Neural crest cell (in vitro differentiated cells): ENCODE measurements around the gene CHST11. TPM values are rescaled to one million over a fixed set of nuclear protein-coding genes. Genes with fewer than 3 reads are reported as not detected.
A peak's percentile ranks its signal among the peaks of the same experiment; 100 is the strongest.

ENCODE experiments used
- DNase-seq: peaks from one replicate; pipeline ENCODE4 v3.0.0; 2021; ENCODE audit warnings: low read depth, mixed read lengths, low spot score
- H3K27ac Mint-ChIP-seq: one replicate; pipeline ENCODE4 v1.8.0; 2021; ENCODE audit warnings: mild to moderate bottlenecking, mixed read lengths; ENCODE audit not compliant: unreplicated experiment
- H3K27me3 Mint-ChIP-seq: 2 replicates; pipeline ENCODE4 v1.8.0; 2021; ENCODE audit warnings: low read depth, mild to moderate bottlenecking, mixed read lengths
- H3K36me3 Mint-ChIP-seq: 2 replicates; pipeline ENCODE4 v1.8.0; 2021; ENCODE audit warnings: low read depth, mild to moderate bottlenecking, mixed read lengths
- H3K4me1 Mint-ChIP-seq: 2 replicates; pipeline ENCODE4 v1.8.0; 2021; ENCODE audit warnings: mixed read lengths
- H3K4me3 Mint-ChIP-seq: one replicate; pipeline ENCODE4 v1.8.0; 2021; ENCODE audit warnings: mild to moderate bottlenecking, mixed read lengths
- H3K9me3 Mint-ChIP-seq: 2 replicates; pipeline ENCODE4 v1.8.0; 2021; ENCODE audit warnings: mixed read lengths
- CTCF ChIP-seq: fragments of 200-600 bp; sonication (generic); conservative IDR thresholded peaks from 2 replicates; pipeline ENCODE4 v1.5.0; 2021; ENCODE audit warnings: antibody characterized with exemption, mild to moderate bottlenecking
- total RNA-seq: library from RNA; stranded (reverse); gene quantifications from 2 replicates; pipeline ENCODE4 v1.2.1, GENCODE V29; 2021

The CHST11 gene
- total RNA-seq, 1 donor from 2014 or later: 10.0 TPM

GRCh38 chr12:104749545-104749944 lies 292.8 kb downstream of the CHST11 start:
- H3K4me1 Mint-ChIP-seq: peaks cover 41% of the 10 kb centered on the region
- H3K4me3 Mint-ChIP-seq: no peak overlapping the region
- H3K9me3 Mint-ChIP-seq: no peaks in the 10 kb centered on the region
- no peaks in the 10 kb centered on the region for H3K36me3 Mint-ChIP-seq
- no peak for DNase-seq
- H3K27me3 Mint-ChIP-seq: no peaks in the 10 kb centered on the region
- TF ChIP-seq CTCF: no peak
- no peak overlapping the region for H3K27ac Mint-ChIP-seq

GRCh38 chr12:104750061-104750460 lies 293.3 kb downstream of the CHST11 start:
- Mint-ChIP-seq H3K9me3 (no peaks in the 10 kb centered on the region), H3K27ac (no peak overlapping the region), H3K4me3 (no peak overlapping the region), H3K4me1 (peaks cover 40% of the 10 kb centered on the region), H3K36me3 (no peaks in the 10 kb centered on the region), H3K27me3 (no peaks in the 10 kb centered on the region)
- no peak for DNase-seq
- no peak for TF ChIP-seq CTCF

- Mint-ChIP-seq H3K27ac (peak overlapping the region; percentile 95), H3K36me3 (no peaks in the 10 kb centered on the region), H3K27me3 (no peaks in the 10 kb centered on the region), H3K4me3 (no peak overlapping the region), H3K9me3 (no peaks in the 10 kb centered on the region), H3K4me1 (peaks cover 40% of the 10 kb centered on the region)
- DNase-seq: no peak
- no peak for TF ChIP-seq CTCF
Measured at GRCh38 chr12:104751120-104751519, 294.4 kb downstream of the CHST11 start.

- H3K9me3 Mint-ChIP-seq: no peaks in the 10 kb centered on the region
- H3K4me3 Mint-ChIP-seq: no peak overlapping the region
- H3K4me1 Mint-ChIP-seq: peaks cover 40% of the 10 kb centered on the region
- H3K27ac Mint-ChIP-seq: no peak overlapping the region
- TF ChIP-seq CTCF: no peak
- no peaks in the 10 kb centered on the region for H3K27me3 Mint-ChIP-seq
- no peak for DNase-seq
- no peaks in the 10 kb centered on the region for H3K36me3 Mint-ChIP-seq
Measured at GRCh38 chr12:104751594-104751993, 294.8 kb downstream of the CHST11 start.

- no peaks in the 10 kb centered on the region for H3K27me3 Mint-ChIP-seq
- DNase-seq: no peak
Measured at GRCh38 chr12:104752016-104752415, 295.3 kb downstream of the CHST11 start.

More at GRCh38 chr12:104752016-104752415, 295.3 kb downstream of the CHST11 start:
- H3K9me3 Mint-ChIP-seq: no peaks in the 10 kb centered on the region
- no peak overlapping the region for H3K4me3 Mint-ChIP-seq
- TF ChIP-seq CTCF: no peak
- peaks cover 40% of the 10 kb centered on the region for H3K4me1 Mint-ChIP-seq
- H3K36me3 Mint-ChIP-seq: peaks cover 3% of the 10 kb centered on the region
- H3K27ac Mint-ChIP-seq: no peak overlapping the region
